NCI-H345 treated with DMSO at 0.1 percent for 48 hours (cell line): ENCODE results near the gene AGBL1.
"Not testable (repeated sequence)": the region's sequence is repeated elsewhere in the genome, so short reads cannot be mapped to it uniquely, and the experiment has no call there.

Experiments
- DNase-seq: peaks from one replicate; lab custom pipeline; 2025; ENCODE audit not compliant: unreplicated experiment; lab: John Stamatoyannopoulos, UW

AGBL1 gene

DNA sequence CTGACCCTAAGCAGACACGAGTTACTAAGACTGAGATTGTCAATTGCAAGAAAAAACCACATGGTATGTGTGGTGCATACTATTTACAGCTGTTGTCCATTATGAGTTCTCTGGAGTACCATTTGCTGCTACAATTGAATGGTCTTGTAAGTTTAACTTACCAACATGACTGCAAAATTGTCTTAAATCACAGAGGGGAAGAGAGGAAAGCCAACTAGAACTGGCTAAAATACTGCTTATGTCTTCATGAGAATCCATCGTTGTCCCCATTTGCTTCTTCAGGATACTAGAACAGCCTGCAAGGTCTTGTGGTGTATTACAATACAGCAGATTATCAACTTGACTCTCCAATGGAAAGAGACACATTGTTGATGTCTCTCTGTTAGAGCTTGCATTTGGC is 313.2 kb downstream of the AGBL1 start:
- no peak for DNase-seq

DNA sequence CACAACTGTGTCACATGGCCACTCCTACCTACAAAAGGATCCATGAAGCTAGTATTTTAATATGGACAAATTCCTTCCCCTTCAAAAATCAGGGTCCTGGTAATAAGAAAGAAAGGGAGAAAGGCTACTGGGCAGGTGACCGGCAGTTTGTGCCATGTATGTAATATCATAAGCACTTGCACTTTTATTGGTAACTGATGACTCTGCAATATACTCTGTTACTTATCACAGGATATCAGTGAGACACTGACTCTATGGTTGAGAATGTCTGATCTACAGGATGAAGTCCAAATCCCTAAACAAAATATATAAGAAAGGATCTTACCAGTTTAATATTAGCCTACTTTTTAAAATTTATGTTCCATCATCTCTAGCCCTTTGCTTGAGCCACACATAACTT is 315.2 kb downstream of the AGBL1 start:
- no peak for DNase-seq

DNA sequence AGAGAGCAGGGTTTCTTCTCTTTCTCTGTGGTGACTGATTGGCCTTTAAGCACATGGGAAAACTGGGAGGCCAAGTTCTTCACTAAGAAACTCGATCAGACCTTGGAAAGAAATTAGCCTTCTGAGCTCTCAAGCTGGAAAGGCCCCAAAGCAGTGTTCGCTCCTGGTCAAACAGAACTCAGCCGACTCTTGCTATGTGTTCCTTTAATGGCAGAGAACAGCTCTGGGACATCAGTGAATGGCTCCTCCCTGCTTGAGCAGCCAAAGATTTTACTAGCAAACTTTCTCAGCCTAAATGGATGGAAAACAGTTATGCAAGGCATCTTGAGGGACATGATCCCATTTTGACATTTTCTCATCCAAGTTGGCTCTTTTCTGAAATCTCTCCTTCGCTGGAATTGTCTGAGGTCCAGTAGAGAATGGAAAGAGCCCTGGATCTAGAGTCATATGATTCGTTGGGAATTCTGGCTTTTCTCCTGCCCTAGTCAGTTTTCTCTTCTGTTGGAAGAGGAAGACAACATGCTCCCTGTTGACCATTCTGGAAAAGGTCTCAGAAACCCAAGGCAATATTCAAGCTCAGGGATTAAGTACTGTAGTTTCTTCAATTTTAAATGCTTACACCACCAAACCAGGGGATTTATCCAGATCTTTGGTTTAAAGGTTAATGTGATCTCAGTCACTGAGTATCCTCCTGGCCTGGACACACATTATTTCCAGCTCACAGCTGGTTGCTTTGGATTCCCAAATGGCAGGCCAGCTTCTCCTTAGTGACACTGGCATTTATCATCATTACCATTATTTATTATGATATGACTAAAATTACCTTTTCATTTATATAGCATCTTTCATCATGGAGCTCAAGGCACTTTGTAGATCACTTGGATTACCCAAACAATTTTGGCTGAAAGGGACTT is 319.6 kb downstream of the AGBL1 start:
- DNase-seq, result no peak

DNA sequence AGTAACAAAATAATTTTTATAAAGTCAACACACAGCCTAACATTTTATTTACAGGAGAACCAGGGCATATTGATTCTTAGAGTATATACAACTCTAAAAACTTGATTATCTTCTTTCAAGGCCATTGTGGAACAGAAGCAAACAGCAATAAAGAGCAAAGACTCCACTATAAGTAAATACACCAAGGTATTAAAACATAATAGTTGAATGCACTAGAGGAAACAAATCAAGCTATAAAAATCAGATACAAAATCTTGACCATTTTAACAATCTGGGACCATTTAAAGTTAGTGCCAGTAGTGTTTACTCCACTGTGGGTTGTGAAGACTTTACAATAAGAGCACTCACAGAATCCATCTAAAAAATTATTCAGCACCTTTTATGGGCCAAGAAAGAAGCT is 323.6 kb downstream of the AGBL1 start:
- DNase-seq, result no peak

DNA sequence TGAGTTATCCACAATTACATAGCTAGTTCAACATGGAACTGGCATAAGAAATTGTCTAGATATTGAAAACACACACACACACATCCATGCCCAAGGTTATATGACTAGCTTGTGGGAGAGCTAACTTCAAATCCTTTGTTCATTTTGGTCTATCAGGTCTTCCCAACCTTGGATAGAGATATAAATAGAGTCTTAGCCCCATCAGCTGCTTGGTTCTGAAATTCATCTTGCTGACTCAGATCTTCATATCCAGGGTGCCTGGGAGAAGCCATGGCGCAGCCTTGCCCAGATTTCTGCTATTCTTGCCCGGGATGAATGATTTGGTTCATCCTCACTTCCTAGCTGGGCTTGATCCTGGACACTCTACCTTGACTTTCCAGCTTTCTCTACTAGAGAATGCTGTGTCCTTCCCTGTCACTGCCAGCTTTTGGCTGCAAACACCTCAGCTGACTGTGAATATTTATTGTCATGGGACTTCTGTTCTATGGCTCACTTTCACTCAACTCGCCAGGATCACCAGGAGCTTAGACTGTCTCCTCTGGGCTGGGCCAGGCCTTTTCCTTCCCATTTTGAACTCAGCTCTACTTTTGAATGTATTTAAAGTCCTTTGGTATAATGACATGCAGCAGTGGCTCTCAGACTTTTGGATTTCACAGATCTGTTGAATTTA is 324.4 kb downstream of the AGBL1 start:
- no peak for DNase-seq

DNA sequence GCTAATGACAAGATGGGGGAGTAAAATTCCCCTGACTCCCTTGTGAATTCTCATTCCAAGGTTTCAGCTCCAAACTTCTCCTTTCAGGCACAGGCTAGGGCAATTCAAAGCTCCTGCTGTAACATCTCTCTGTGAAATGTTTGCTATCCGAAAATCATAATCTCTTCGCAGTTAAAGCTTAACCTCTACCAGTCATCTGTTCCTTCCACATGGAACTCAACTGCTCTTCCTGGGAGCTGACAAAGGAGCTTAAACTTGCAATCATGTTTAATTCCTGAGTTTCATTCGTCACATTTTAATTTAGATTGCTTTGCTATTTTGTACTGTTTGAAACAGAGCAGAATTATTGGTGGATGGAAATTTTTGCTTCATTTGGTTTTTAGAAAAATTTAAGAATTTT is 328.6 kb downstream of the AGBL1 start:
- DNase-seq, result no peak

DNA sequence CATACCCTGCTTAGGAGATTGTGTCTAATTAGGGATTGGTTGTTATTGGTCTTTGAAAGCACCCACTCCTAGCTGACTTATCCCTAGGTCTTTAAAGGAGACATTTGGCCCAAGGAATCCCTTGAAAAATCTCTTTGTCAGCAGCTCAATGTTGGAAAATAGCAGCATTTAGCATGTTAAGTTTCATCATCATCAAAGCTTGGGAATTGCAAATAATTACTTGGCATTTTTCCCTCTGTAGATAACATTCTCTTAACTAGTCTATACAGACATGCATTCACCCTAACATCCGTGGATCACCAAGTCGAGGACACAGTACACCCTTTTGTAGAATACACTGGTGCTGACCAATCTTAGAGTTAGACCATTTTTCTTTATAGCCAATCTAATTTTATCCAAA is 332.2 kb downstream of the AGBL1 start:
- DNase-seq, result no peak

DNA sequence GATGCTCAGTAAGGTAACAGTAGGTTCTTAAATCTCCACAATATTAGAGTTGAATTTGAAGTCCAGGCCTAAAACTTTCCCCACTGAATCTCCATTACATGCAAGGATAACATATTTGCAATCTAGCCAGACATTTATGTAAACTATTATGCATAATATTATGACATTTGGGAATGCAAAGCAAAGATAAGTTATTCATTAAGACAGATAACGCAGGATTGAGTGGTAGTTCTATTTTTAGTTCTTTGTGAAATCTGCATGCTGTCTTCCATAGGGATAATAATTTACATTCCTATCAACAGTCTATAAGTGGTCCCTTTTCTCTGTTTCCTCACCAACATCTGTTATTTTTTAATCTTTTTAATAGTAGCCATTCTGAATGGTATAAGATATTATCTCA is 333.5 kb downstream of the AGBL1 start:
- DNase-seq, result no peak

DNA sequence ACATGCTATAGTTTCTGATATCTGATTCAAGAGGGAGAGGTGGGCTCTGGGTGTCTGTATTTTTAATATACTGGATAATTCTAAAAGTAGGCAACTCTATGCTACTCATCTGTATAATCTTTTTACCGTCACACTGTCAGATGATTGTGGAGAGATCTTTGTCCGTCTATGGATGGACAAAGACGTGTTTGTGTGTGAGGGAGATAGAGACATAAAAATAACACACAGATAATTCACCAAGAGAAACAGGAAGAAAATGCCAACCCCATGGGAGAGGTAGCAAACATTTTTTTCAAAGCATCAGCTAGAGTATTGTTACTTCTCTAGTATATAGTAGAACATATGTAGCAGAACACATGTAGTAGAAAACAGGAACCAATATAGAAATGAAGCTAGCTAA is 346.1 kb downstream of the AGBL1 start:
- no peak for DNase-seq

DNA sequence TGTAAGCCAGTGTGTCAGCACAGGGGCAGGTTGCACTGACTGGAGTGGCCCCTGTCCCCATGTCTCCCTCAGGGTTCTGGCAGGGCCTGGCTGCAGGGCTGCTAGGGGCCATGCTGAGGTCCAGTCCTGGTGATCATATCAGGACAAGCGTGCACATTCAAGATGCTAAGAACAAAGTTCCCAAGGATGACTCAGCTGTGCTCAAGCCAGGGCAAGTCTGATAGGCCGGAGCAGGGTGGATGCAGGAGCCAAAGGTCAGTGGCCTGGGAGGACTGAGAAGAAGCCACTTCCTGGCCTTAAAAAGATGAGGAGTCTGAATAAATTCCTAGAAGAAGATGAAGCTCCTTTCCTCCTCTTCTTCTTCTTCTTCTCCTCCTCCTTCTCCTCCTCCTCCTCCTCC is 353.2 kb downstream of the AGBL1 start:
- no peak for DNase-seq

DNA sequence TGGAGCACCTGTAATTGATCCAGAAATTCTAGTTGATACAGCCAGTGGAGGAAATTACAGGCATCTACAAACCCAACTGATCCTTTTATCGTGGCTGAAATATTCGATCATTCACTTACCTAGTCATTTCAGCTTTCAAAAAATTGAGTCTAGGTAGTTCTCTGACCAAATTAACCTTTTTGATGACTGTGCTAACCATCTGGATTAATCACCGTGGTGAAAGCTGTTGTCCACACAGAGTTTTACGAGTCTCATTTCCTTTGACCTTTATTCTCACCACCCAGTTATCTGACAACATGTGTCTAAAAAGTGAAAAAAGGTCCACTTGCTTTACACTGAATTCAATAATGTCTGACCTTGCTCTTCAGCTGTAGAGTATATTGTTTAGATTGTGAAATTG is 354.3 kb downstream of the AGBL1 start:
- no peak for DNase-seq

DNA sequence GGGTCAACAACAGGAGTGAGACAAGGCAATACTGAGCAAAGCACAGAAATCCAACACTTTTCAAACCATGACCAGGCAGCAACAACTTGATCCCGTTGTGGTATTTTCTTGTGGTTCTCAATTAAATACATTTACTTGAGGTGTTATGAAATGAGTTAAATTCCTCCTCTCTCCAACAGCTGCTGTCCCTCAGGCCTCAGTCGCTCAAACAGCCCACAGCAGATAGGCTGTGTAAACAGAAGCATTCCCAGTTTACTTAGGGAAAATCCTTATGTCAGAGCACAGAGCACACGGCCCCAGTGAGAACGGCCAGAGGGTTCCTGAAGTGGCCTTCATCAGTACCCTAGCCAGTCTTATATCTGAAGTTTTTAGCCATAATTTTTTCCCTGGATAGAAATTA is 359.9 kb downstream of the AGBL1 start:
- DNase-seq, result no peak

DNA sequence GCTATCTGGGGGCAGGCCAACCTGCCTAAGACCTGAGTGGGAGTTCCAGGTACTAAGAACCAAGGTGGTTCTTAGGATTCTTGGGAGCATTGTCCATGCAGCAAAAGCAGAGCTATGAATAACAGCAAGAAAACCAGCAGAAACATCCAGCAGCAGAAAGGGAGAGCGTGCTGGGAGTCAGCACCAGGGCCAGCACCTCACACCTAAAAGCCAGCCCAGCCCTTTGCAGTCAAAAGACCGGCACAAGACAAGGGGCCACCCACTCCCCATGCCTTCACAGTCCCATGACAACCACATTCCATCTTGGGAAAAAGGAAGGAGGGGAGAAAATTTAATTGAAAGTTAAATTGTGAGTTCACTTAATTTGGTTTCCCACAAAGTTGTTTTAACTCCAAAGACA is 364.9 kb downstream of the AGBL1 start:
- no peak for DNase-seq

DNA sequence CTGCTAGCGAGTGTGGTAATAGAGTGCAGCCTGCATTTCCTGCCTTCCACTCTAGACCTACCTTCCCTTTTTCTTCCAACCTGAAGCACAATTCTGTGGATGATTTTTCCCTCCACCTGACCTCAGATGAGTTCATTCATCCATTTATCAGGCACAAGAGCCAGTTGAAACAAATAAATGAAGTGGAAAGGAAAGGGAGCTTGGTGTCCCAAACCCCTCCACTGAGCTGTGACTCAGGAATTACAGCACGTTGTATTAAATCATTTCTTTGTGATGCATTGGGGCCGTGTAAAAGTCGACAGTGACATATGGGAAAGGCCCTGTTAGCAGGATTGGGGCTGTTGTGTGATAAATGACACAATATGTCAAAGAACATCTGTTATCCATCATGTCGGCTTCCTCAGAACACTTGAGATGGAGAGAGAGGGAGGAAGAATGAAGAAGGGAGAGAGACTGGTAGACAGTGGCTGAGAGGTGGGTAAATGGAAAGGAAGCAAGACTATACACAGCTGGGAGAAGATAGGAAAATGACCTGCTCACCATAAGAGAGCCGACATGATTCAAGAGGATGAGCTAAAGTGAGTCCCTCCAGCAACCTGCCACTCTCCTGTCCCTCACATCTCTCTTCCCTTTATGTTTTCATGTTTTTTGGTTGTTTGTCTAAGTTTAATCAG is 366.0 kb downstream of the AGBL1 start:
- DNase-seq, result no peak

DNA sequence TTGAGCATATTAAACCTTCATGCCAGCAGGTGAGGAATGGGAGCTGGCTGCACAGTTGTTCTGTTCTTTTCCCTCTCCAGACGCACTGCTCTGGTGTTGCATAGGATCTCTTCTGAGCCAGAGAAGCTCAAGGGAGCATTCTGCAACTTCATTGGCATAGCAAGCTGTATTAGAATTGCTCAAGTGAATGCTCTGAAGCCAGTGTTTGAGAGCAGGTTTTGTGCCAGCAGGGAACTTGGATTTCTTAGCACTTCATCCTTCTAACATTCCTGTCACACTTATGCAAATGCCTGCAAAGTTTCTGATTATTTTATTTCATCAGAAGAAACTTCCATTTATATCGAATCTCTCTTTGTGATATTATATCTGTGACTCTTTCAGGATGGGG is 366.6 kb downstream of the AGBL1 start:
- DNase-seq, result no peak

DNA sequence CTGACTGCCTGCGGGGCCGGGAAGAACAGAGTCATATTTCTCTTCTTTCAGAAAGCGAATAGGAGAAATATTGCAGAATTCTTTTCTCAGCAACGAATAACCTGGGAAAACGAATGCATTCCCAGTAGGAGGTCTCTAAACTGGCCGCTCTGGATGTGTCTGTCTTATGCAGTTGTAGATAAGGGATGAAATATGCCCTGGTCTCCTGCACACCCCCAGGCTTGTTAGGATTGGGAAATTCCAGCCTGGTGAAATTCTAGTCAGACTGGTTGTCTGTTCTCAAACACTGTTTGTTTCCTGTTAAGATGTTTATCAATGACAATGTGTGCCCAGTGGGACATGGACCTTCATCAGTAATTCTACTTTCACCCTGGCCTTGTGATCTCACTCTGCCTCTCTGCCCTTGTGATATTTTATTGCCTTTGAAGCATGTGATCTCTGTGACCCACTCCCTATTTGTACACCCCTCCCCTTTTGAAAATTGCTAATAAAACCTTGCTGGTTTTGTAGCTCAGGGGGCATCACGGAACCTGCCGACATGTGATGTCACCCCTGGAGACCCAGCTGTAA is 385.9 kb downstream of the AGBL1 start:
- not testable (repeated sequence) for DNase-seq

DNA sequence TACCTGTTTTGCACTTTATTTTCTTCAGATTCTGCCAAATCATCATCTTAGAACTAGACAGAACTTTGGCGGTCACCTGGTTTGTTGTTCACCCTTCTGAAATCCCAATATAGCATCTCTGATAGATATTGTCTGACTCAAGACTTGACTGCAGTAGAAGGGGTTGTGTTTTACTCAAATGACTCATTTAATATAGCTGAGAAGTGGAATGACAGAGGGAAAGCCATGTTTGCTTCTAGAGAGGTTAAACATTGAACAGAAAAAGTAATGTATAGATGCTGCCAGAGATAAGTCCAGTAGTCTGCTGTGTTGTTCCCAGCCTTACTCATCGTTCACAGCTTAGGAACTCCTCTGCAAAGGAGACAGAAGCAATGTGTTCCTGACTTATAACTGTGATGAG is 402.0 kb downstream of the AGBL1 start:
- DNase-seq, result no peak

DNA sequence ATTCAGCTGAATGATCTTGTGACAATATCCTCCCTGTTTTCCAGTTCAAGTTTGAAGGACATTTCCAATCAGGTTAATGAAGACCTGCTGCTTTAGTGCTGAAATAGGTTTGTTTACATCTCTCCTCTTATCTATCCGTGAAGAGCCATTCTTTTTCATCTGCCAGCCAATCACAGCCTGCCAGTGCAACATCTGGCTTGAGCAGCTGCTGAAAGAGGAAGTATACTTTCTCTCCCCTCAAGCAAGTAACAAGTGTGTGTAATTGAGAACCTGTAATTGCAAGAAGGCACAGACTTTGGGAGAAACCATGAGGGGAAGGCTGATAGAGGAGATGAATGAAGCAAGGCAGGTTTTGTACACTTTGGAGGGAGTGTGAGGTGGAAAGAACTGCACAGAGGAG is 404.3 kb downstream of the AGBL1 start:
- DNase-seq, result no peak

DNA sequence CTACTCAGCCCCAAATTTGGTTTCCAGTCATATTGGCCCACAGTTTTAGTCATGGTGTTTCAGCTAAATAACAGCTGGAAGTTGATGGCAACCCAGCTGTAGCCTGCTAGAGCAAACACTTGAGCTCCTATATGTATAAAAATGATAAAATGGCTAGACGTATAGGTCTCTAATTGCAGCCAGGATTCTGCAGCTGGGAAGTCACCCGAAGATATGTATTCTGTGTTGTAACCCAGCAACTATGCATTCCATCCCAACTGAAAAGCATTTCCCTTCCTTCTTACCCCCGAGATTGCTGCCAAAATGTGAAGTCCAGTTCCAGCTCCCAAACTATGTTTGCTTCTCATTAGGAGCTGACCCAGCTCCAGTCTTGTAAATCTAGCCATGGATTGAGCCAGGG is 408.4 kb downstream of the AGBL1 start:
- no peak for DNase-seq

DNA sequence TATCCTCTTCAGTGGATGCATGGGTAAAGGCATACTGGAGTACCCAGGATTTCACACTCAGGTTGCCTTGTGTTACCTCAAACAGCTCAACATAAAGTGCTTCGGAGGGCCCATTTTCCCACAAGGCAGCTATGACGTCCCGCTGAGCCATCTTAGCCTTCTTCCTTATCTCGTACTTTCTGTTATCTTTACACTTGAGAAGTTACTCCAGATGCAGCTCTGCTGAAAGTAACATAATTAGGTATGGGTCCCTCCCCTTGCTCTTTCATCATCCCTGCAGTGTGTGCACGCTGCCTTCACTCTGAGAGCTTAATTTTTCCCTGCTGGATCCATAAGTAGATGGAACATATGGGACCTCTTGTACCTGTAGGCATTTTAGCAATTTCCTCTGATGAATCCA is 410.3 kb downstream of the AGBL1 start:
- DNase-seq, result no peak

DNA sequence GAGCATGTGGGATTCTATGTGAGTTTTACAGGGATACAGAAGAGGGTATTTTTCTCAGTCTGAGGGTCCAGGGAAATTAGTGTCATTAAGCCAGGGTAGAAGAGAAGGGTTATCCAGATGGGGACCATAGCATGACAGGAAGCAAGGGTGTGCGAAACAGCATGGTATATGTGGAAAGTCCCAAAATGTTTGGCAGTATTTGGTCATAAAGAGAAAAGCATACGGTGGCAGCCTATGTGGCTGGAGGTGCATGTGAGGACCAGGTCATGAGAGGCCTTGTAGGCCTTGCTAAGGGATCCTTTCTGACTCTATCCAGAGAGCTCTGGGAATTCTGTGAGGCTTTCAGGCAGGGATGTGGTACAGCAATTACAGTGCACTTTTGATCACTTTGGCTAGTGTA is 411.4 kb downstream of the AGBL1 start:
- no peak for DNase-seq

DNA sequence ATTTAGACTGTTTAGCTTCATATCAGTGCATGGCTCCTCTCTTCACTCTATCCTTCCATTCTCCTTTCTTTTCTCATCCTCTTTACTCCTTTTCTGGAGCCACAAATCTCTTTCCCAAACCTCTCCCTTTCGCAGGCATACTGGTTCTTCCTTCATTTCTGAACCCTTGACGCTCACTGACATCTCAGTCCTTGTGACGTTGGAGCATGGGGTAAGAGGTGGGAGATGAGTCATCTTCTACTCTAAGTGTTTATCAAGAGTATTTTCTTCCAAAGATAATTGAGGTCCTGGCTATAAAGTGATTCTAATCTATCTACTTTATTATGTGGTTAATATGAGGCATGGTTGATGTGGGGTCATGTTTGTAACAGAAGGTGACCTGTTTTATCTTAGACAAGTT is 414.2 kb downstream of the AGBL1 start:
- DNase-seq, result no peak
